GM19467 (cell line): ENCODE results near the gene C19orf38.
"Not testable (repeated sequence)": the region's sequence is repeated elsewhere in the genome, so short reads cannot be mapped to it uniquely, and the experiment has no call there.

ENCODE experiments used
- ATAC-seq: cut with Tn5 transposase; IDR thresholded peaks from one replicate; pipeline ENCODE4 v1.9.1; 2021; ENCODE audit warnings: mild to moderate bottlenecking, moderate library complexity; ENCODE audit not compliant: unreplicated experiment

The C19orf38 gene

GRCh38 chr19:10846500-10847202 lies 1.6 kb upstream of the C19orf38 start:
- no peak for ATAC-seq

GRCh38 chr19:10850631-10851030 lies 2.4 kb downstream of the C19orf38 start:
- ATAC-seq = no peak

GRCh38 chr19:10852098-10852800 lies 4.0 kb downstream of the C19orf38 start:
- no peak for ATAC-seq

GRCh38 chr19:10852941-10853340 lies 4.7 kb downstream of the C19orf38 start:
- ATAC-seq = no peak

GRCh38 chr19:10854350-10855089 lies 6.3 kb downstream of the C19orf38 start:
- no peak for ATAC-seq

- no peak for ATAC-seq
Measured at GRCh38 chr19:10855879-10856522, 7.8 kb downstream of the C19orf38 start.

GRCh38 chr19:10856899-10857298 lies 8.7 kb downstream of the C19orf38 start:
- not testable (repeated sequence) for ATAC-seq

GRCh38 chr19:10858204-10858828 lies 10.1 kb downstream of the C19orf38 start:
- ATAC-seq = no peak

- ATAC-seq = no peak
Measured at GRCh38 chr19:10861103-10861651, 13.0 kb downstream of the C19orf38 start.

- ATAC-seq = no peak
Measured at GRCh38 chr19:10862561-10863106, 14.4 kb downstream of the C19orf38 start.

GRCh38 chr19:10863107-10863717 lies 15.0 kb downstream of the C19orf38 start:
- ATAC-seq = no peak

- no peak for ATAC-seq
Measured at GRCh38 chr19:10864538-10864899, 16.3 kb downstream of the C19orf38 start.

GRCh38 chr19:10866495-10866894 lies 18.3 kb downstream of the C19orf38 start:
- ATAC-seq = no peak

- no peak for ATAC-seq
Measured at GRCh38 chr19:10868872-10869547, 20.8 kb downstream of the C19orf38 start.

- ATAC-seq = not testable (repeated sequence)
Measured at GRCh38 chr19:10869872-10870311, 21.7 kb downstream of the C19orf38 start.

- no peak for ATAC-seq
Measured at GRCh38 chr19:10870501-10870954, 22.3 kb downstream of the C19orf38 start.

GRCh38 chr19:10870955-10871603 lies 22.9 kb downstream of the C19orf38 start, which contains the start of gene CARM1:
Gene CARM1, plus strand, starts transcription at chr19:10871553. Its CDS starts 150 bp downstream, at chr19:10871703.
- peak; percentile 70 for ATAC-seq
